ENCODE results near the gene TMEM267.
"Not testable (repeated sequence)": the region's sequence is repeated elsewhere in the genome, so short reads cannot be mapped to it uniquely, and the experiment has no call there.

TMEM267 gene

GRCh38 chr5:43456556-43456955 is 27.1 kb downstream of the TMEM267 start:
- no peak for DNase-seq (ENCODE audit: low read depth)

GRCh38 chr5:43441575-43441974 is 42.1 kb downstream of the TMEM267 start:
- not testable (repeated sequence) for DNase-seq (ENCODE audit: low read depth)

- no peak for DNase-seq (ENCODE audit: low read depth)
These were observed 46.5 kb downstream of the TMEM267 start for GRCh38 chr5:43437062-43437660.

GRCh38 chr5:43433382-43433781 is 50.3 kb downstream of the TMEM267 start:
- DNase-seq (ENCODE audit: low read depth): no peak

GRCh38 chr5:43432486-43433375 is 50.9 kb downstream of the TMEM267 start:
- no peak for DNase-seq (ENCODE audit: low read depth)

GRCh38 chr5:43429706-43430105 is 54.0 kb downstream of the TMEM267 start:
- no peak for DNase-seq (ENCODE audit: low read depth)

- DNase-seq (ENCODE audit: low read depth): no peak
These were observed 54.6 kb downstream of the TMEM267 start for GRCh38 chr5:43429016-43429415.

GRCh38 chr5:43427306-43427705 is 56.4 kb downstream of the TMEM267 start:
- no peak for DNase-seq (ENCODE audit: low read depth)

GRCh38 chr5:43425983-43426382 is 57.7 kb downstream of the TMEM267 start:
- no peak for DNase-seq (ENCODE audit: low read depth)

- not testable (repeated sequence) for DNase-seq (ENCODE audit: low read depth)
These were observed 60.6 kb downstream of the TMEM267 start for GRCh38 chr5:43423086-43423485.

GRCh38 chr5:43422143-43422542 is 61.5 kb downstream of the TMEM267 start:
- no peak for DNase-seq (ENCODE audit: low read depth)

- no peak for DNase-seq (ENCODE audit: low read depth)
These were observed 62.1 kb downstream of the TMEM267 start for GRCh38 chr5:43421450-43422133.

- DNase-seq (ENCODE audit: low read depth): no peak
These were observed 63.4 kb downstream of the TMEM267 start for GRCh38 chr5:43420241-43420640.

- DNase-seq (ENCODE audit: low read depth): no peak
These were observed 65.1 kb downstream of the TMEM267 start for GRCh38 chr5:43418561-43418960.

GRCh38 chr5:43416803-43417394 is 66.8 kb downstream of the TMEM267 start:
- no peak for DNase-seq (ENCODE audit: low read depth)

- DNase-seq (ENCODE audit: low read depth): no peak
These were observed 67.5 kb downstream of the TMEM267 start for GRCh38 chr5:43415935-43416802.

GRCh38 chr5:43413966-43414365 is 69.7 kb downstream of the TMEM267 start:
- no peak for DNase-seq (ENCODE audit: low read depth)

- DNase-seq (ENCODE audit: low read depth): no peak
These were observed 71.0 kb downstream of the TMEM267 start for GRCh38 chr5:43412644-43413043.

- no peak for DNase-seq (ENCODE audit: low read depth)
These were observed 71.5 kb downstream of the TMEM267 start, which contains the start of gene CCL28 for GRCh38 chr5:43412156-43412555. CCL28 (minus strand) TSS chr5:43412391; CDS start chr5:43412316, 75 bp downstream.

- DNase-seq (ENCODE audit: low read depth): no peak
These were observed 72.2 kb downstream of the TMEM267 start for GRCh38 chr5:43411495-43411894.

- DNase-seq (ENCODE audit: low read depth): no peak
These were observed 73.3 kb downstream of the TMEM267 start for GRCh38 chr5:43410414-43410813.

Measured in CMK (cell line).